HG02970 (cell line): ENCODE results near the gene BDP1.
"Not testable (repeated sequence)": the region's sequence is repeated elsewhere in the genome, so short reads cannot be mapped to it uniquely, and the experiment has no call there.

Source experiments
- ATAC-seq: cut with Tn5 transposase; IDR thresholded peaks from one replicate; pipeline ENCODE4 v1.9.1; 2021; ENCODE audit warnings: mild to moderate bottlenecking, moderate library complexity, moderate number of reproducible peaks; ENCODE audit not compliant: unreplicated experiment, low FRiP score

BDP1 gene

DNA sequence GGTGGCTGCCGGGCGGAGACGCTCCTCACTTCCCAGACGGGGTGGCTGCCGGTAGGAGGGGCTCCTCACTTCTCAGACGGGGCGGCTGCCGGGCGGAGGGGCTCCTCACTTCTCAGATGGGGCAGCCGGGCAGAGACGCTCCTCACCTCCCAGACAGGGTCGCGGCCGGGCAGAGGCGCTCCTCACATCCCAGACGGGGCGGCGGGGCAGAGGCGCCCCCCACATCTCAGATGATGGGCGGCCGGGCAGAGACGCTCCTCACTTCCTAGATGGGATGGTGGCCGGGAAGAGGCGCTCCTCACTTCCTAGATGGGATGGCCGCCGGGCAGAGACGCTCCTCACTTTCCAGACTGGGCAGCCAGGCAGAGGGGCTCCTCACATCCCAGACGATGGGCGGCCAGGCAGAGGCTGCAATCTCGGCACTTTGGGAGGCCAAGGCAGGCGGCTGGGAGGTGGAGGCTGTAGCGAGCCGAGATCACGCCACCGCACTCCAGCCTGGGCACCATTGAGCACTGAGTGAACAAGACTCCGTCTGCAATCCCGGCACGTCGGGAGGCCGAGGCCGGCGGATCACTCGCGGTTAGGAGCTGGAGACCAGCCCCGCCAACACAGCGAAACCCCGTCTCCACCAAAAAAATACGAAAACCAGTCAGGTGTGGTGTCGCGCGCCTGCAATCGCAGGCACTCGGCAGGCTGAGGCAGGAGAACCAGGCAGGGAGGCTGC lies 96.7 kb downstream of the BDP1 start:
- not testable (repeated sequence) for ATAC-seq

DNA sequence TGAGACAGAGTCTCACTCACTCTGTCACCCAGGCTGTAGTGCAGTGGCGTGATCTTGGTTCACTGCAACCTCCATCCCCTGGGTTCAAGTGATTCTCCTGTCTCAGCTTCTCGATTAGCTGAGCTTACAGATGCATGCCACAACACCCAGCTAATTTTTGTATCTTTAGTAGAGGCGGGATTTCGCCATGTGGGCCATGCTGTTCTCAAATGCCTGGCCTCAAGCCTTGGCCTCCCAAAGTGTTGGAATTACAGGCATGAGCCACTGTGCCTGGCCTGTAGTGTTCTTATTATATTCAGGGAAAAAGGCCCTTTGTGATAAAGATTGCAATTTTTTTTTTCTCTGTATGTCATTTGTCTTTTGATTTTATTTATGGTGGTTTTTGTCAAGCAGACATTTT lies 107.7 kb downstream of the BDP1 start:
- ATAC-seq = no peak

DNA sequence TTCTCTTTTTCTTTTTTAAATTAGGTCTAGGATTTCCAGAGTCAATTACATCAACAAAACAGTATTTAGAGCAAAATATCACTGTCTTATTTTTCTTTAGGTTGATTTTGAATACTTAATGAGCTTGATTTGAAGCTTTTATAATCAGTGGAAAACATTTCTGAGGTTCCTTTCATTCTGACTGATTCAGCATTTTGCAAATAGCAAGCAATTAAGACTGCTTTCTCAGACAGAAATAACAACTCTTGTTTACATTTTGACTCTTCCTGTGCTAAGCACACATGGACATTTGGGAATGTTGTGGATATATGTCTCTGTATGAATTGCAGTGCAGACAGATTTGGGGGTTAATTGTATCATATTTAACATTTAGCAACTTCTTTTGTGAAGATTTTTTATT lies 109.4 kb downstream of the BDP1 start:
- no peak for ATAC-seq

DNA sequence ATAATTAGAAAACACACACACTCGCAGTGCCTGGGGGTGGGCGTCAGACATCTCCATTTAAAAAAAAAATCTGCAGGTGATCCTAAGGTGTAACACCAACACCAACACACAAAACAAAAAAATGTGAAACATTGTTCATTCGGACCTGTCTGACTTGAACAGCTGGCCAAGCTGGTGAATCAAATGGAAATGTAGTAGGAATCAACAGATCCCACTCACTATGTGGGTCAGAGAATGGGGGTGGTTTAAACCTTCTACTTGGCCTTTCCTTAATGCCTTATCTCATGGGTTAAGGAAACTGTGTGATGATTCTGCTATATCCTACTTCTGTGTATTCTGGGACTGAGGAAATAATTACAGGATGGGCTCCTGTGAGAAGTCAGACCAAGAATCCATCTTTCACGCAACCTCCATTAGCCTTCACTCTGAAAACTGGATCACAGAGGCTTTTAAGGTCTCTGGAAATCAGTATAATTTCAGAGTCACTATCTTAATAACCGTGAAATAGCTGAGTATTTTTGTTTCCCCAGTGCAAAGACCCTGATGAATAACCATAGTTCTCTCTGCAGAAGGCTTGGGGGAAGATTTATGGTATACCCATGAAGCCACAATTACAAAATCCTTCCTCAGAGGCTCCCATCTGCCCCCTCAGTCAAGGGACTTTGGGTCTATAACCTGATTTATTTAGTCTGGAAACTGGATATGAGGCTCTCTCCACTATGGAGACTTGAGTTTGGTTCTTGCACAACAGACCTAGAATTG lies 114.5 kb downstream of the BDP1 start:
- no peak for ATAC-seq

DNA sequence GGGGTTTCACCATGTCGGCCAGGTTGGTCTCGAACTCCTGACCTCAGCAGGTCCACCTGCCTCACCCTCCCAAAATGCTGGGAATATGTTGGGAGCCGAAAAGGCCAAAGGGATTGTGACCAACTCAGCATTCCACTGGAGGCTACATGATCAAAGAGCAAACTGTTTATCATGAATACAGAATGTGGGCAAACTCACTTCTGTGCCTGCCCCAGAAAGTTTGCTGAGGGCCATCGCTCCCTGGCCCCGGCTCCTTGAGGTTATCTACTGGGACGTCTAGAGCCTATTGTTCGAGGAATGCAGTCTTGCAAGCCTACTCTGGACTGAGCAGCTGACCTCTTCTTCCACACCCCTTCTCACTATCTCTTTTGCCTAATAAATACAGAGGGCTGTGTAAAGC lies 116.4 kb downstream of the BDP1 start:
- ATAC-seq = not testable (repeated sequence)

DNA sequence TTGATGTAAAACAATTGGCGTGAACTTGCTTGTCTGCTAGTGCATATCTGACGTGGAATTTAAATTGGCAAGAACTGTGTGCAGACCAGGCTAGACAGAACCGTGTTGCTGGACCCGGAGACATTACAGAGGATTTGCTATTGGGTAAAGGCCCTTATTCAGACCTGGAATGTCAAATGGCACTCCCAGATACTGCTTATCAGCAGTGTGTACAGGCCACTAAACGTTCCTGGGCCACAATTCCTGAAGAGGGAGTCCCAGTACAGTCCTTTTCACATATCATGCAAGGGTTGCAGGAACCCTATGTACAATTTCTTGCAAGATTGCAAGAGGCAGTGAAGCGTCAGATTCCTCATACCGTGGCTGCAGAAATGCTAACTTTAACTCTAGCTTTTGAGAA lies 118.1 kb downstream of the BDP1 start:
- no peak for ATAC-seq

DNA sequence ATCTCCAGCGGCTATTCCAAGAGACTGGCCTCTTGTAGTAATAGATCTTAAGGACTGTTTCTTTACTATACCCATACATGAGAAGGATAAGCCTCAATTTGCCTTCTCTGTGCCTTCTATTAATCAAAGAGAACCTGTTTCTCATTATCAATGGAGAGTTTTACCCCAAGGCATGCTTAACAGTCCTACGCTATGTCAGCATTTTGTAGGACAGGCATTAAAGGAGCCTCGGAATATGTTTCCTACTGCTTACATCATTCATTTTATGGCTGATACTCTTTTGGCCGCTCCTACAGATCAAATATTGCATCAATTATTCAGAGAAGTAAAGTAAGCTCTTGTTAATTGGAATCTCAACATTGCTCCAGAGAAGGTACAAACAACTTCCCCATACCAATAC lies 120.1 kb downstream of the BDP1 start:
- not testable (repeated sequence) for ATAC-seq

DNA sequence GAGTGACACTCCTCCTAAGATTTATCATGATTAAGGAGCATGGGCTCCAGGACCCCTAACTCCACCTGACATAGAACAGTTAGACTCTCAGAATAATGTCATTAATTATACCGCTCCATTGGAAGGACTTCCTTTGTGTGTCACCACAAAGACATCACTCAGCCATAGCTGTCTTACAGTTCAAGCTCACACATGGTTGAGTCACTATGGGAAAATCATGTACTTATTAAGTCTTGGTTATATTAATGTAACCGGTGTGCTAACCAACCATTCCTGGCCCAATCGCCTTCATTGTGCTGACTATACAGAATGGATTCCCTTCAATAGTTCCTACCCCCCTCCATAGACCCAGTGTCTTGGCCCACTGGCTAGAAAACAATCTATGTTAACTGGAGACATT lies 120.8 kb downstream of the BDP1 start:
- ATAC-seq = no peak

DNA sequence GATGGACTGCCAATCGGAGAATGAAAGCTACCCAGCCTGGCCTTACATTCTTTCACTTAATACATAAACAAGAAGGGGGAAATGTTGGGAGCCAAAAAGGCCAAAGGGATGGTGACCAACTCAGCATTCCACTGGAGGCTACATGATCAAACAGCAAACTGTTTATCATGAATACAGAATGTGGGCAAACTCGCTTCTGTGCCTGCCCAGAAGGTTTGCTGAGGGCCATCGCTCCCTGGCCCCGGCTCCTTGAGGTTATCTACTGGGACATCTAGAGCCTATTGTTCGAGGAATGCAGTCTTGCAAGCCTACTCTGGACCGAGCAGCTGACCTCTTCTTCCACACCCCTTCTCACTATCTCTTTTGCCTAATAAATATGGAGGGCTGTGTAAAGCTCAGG lies 122.4 kb downstream of the BDP1 start:
- not testable (repeated sequence) for ATAC-seq

DNA sequence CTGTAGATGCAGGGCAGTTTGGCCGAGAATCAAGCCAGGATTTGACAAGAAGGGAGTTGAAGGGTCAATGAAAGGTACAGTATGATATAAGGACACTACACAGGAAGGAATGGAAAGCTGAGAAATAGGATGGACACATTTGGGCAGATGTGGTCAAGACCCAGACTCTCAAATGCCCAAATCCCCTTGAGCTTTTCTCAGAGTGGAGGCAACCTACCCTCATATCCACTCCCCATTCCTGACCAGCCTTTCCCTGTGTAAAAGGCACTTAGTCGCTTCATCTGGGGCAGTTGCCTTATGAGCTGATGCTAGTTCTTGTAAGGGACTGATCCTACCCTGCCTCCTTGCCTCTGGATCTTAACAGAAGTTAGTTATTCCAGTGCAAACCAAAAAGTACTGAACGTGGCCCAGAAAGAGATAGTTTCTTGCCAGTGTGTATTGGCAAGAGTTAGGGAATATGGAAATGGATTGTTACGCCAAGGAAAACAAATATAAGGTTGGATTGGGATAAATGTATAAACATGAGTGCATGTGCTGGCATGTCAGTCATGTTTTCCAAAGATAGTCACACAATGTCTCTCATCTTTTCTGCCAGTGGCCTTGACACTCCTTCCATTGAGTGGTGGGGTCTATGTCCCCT lies 127.6 kb downstream of the BDP1 start:
- ATAC-seq = no peak

DNA sequence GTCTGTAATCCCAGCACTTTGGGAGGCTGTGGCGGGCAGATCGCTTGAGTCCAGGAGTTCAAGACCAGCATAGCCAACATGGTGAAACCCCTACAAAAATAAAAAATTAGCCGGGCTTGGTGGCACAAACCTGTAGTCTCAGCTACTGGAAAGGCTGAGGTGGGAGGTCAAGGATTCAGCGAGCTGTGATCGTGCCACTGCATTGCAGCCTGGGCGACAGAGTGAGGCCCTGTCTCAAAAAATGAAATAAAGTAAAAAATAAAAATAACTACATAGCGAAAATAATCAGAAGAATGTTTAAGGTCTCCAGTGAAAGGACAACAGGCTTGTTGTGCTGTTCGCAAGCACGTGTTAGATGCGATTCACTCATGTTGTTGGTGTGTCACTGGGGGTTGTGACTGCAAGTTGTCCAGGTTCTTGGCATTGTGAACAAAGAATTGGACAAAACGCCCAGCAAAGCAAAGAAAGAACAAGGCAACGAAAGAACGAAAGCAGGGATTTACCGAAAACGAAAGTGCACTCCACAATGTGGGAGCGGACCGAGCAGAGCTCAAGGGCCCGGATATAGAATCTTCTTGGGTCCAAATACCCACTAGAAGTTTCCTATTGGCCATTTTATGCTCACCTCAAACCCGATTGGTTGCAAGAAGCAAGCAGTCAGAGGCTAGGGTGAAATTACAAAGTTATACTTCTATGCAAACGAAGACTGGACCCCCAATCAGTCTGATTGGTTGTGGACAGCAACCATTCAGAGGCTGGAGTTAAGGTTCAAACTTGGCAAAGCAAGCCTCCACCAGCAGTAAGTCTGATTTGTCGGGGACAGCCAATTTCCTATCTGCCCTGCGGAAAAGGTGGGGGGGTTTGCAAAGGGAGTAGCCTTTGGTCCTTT lies 130.8 kb downstream of the BDP1 start:
- no peak for ATAC-seq

DNA sequence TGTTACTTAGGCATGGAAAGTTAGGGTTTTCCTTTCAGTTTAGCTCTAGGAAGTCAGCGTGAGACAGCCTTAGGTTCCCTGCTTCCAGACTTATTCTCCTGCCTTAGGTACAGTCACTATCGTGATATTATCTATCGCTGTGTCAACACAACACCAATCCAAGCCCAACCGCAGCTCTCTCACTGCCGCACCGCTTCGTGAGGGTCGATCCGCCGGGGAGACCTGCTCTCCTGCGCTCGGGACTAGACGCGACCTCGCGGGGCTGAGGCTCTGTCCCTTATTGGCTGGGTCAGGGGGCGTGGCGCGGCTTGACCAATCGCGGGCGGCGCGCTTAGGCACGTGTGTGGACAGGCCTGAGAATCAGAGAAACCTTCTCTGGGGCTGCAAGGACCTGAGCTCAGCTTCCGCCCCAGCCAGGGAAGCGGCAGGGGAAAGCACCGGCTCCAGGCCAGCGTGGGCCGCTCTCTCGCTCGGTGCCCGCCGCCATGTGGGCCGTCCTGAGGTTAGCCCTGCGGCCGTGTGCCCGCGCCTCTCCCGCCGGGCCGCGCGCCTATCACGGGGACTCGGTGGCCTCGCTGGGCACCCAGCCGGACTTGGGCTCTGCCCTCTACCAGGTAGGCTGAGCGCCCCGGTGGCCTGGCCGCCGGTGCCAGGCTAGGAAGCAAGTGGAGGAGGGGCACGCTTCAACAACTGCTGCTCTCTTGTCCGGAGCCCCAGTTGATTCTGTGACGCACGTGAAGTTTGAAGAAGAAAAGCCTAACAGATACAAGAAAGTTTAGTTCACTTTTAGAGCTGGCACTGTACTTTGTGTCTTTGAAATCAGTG lies 131.7 kb downstream of the BDP1 start, which contains the start of gene MCCC2:
Gene MCCC2 (plus strand): TSS at position 400 of the 825 bp plus-strand sequence. CDS start 86 bp downstream, at position 486.
- ATAC-seq = peak; percentile 94

DNA sequence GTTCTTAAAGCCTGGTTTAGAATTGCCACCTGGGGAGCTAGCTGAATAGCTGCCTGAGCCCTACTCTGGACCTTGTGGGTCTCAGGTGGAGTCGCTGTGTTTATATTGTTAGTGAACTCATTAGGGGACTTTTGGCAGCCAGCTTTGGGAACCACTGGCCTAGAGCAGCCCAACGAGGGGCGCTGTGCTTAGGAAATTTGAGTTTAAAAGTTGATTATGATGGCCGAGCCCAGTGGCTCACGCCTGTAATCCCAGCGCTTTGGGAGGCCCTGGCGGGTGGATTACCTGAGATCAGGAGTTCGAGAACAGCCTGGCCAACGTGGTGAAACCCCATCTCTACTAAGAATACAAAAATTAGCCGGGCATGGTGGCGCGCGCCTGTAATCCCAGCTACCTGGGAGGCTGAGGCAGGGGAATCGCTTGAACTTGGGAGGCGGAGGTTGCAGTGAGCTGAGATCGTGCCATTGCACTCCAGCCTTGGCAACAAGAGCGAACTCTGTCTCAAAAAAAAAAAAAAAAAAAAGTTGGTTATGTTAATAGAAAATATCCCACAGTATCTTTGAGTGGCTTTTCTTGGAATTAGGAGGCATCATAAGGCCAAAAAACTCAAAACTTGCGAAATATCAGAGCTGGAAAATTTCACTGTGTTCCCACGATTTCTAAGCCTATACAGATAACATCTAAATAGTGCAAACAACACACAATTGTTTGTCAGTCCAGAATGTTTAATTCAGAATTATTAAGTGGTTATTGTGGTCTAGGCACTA lies 132.5 kb downstream of the BDP1 start:
- ATAC-seq = no peak

DNA sequence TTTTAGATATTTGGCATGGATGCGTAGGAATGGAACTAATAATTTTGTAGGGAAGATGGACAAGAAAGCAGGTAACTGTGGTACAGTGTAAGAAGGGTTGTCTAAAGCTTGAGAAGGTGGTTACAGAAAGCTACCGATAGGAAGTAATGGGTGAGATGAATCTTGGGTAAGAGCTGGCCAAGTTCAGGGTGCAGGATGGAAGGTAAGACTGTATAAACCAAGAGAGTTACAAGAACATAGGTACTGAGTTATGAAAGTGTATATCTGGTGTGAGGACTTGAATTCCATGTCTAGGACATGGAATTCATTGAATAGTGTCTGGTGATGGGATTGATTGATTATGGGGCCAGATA lies 133.1 kb downstream of the BDP1 start:
- ATAC-seq = no peak

DNA sequence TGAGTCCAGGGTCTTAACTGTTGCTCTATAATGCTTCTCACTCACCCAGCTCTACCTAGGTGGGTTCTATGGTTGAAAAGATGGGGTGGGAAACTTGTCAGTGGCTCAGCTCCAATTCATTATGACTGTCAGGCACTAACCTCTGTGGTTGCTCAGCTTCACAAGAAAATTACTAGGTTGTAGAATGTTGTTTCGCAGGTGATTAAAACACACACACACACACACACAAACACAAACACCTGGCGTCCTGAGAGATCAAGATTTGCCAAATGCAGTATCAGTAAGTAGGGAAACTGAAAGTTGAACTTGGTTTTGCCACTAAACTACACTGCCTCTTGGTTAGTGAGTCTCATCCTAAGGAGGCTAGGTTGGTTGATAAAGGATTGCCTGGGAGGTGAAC lies 134.5 kb downstream of the BDP1 start:
- no peak for ATAC-seq

DNA sequence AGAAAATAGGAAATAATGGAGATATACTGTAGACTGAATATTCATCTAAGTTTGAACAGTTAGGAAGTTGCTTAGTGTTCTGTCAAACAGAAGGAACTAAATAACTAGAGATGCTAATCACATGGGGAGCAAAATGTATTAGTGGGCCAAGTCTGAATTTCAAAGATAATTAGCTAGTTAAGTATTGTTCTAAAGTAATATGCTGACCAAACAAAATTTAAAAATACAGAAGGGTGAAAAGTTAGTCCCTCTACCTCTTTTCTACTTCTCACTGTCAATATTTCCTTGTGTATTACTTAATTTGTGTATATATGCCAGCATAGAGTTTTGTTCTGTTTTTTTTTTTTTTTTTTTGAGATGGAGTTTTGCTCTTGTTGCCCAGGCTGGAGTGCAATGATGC lies 135.6 kb downstream of the BDP1 start:
- no peak for ATAC-seq

DNA sequence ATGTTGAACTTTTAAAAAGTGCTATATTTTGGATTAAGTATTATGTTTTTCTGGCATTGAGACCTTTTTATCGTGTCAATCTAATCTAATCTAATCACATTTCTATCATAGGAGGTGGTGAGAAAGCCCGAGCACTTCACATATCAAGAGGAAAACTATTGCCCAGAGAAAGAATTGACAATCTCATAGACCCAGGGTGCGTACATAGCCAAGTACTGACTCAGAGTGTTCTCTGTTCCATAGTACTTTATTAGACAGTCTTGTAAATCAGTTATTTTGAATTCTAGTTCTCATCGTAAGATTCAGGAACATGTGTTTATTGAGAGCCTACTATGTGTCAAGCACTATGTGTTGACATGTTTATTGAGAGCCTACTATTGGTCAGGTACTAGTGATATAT lies 140.7 kb downstream of the BDP1 start:
- no peak for ATAC-seq

DNA sequence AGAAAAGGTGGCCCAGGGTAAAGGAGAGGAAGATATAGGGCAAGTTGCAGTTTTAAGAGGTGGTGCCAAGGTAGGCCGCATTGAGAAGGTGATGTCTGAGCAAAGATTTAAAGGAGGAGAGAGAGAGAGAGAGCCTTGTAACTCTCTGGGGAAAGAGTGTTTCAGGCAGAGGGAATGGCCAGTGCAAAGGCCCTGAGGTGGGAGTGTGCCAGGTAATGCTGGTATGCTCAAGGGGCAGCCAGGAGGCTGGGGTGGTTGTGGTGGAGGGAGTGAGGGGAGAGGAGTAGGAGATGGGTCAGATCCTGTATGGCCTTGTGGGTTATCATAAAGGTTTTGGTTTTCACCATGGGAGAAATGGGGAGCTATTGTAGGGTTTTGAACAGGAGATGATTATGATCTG lies 141.6 kb downstream of the BDP1 start:
- ATAC-seq = no peak

DNA sequence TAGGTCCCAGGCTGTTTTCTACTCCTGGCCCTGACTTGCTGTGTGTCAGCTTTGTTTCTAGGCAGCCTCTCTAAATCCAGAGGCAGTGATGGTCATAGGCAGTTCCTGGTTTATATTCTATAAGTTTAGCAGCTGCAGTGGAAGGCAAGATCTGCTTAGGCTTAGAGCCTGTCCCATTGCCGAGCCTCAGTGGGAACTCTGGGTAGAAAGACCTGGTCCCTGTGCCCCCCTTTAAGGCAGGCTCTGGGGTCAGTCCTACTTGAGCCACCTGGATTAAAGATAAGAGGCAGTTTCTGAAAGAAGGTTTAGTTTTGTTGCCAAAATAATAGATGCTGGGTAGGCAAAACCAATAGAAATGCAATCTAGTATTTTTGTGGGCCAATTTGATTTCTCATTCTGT lies 145.3 kb downstream of the BDP1 start:
- no peak for ATAC-seq
